GM10248 (cell line): ENCODE data around the gene CCDC91.

Experiments used
- CTCF ChIA-PET: fragments of 300-600 bp; sonication (Branson Sonifier 250); formaldehyde crosslinking; extraction: SDS; loops from one replicate; lab custom pipeline; 2021; ENCODE audit warnings: antibody characterized with exemption; lab: Yijun Ruan, JAX
- POLR2A ChIA-PET: fragments of 350-650 bp; sonication (Branson Sonifier 250); formaldehyde crosslinking; extraction: SDS; loops from one replicate; lab custom pipeline; 2020; ENCODE audit warnings: antibody characterized with exemption; lab: Yijun Ruan, JAX
- DNase-seq: peaks from one replicate; pipeline ENCODE4 v3.0.0; 2012; ENCODE audit errors: extremely low spot score
- TF ChIP-seq, protein P1 (sequence below): IDR thresholded peaks from 2 replicates; pipeline ENCODE4 v1.5.1; 2012; ENCODE audit warnings: mild to moderate bottlenecking, low read depth; ENCODE audit errors: extremely low read depth, missing control alignments, control extremely low read depth

CCDC91 gene

DNA sequence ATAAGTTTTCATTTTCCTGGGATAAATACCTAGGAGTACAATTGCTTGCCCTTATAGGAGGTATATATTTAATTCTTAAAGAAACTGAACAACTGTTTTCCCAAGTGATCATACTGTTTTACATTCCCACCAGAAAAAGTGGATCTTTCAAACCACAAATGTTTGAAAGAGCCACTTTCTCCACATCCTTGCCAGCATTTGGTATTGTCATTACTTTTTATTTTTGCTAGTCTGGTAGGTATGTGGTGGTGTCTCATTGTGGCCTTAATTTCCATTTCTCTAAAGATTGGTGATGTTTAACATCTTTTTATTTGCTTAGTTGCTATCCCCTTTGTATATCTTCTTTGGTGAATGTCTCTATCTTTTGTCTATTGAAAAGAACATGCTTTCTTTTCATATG lies 50.6 kb downstream of the CCDC91 start:
- no peak for DNase-seq
- TF ChIP-seq, protein P1, sequence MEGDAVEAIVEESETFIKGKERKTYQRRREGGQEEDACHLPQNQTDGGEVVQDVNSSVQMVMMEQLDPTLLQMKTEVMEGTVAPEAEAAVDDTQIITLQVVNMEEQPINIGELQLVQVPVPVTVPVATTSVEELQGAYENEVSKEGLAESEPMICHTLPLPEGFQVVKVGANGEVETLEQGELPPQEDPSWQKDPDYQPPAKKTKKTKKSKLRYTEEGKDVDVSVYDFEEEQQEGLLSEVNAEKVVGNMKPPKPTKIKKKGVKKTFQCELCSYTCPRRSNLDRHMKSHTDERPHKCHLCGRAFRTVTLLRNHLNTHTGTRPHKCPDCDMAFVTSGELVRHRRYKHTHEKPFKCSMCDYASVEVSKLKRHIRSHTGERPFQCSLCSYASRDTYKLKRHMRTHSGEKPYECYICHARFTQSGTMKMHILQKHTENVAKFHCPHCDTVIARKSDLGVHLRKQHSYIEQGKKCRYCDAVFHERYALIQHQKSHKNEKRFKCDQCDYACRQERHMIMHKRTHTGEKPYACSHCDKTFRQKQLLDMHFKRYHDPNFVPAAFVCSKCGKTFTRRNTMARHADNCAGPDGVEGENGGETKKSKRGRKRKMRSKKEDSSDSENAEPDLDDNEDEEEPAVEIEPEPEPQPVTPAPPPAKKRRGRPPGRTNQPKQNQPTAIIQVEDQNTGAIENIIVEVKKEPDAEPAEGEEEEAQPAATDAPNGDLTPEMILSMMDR, result no peak
- ChIA-PET CTCF (interaction anchor here (1.8 kb wide), 1 partner anchor 8 kb away, joined by 4 read pairs; no protein-coding TSS in a partner anchor), POLR2A (no interaction called here)

DNA sequence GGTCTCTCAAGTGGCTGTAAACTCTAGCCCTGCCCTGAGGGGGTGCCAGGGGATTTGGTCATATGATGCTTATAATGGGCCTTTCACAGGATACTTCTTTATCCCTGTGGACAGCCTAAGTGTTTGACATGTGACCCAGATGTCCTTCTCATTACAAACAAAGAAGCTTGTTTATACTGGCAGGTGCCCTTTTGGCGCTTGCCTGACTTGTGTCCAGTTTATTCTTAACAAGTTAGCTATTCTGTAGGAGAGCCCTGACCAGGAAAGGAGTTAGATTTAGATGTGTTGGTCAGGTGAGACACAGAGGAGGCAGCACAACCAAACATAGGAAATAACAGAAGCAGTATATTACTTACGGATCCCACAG lies 51.9 kb downstream of the CCDC91 start:
- no peak for DNase-seq
- ChIA-PET CTCF (interaction anchor here (1.1 kb wide), 1 partner anchor 13 kb away, joined by 3 read pairs; no protein-coding TSS in a partner anchor), POLR2A (no interaction called here)
- TF ChIP-seq, protein P1, result no peak

DNA sequence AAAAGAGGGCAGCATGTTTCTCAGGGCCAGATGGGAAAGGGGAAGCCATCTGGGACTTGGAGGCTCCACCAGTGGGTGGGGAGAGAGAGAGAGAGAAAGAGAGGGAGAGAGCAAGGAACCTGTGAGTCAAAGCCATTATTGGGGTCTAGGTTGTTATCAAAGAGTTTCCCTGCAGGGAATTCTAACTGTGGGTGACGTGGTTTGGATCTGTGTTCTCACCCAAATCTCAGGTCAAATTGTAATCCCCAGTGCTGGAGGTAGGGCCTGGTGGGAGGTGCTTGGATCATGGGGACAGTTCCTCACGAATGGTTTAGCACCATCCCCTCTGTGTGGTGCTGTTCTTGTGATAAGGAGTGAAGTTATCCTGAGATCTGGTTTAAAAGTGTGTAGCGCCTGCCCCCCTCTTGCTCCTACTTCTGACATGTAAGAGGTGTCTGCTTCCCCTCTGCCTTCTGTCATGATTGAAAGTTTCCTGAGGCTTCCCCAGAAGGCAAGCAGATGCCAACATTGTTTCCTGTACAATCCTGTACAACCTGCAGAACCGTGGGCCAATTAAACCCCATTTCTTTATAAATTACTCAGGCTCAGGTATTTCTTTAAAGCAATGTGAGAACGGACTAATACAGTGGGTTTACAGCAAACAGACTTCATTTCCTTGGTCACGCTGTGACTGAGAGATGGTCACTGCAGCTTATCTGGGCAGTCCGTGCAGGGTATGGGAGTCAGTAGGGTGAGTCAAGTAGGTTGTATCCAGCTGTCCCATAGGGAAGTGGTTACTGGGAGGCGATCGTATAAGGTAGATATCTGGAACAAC lies 52.4 kb downstream of the CCDC91 start:
- CTCF ChIA-PET, result interaction anchor here (1.1 kb wide), 1 partner anchor 14 kb away, joined by 3 read pairs; no protein-coding TSS in a partner anchor
- no peak for DNase-seq
- POLR2A ChIA-PET, result no interaction called here
- TF ChIP-seq, protein P1, result no peak

DNA sequence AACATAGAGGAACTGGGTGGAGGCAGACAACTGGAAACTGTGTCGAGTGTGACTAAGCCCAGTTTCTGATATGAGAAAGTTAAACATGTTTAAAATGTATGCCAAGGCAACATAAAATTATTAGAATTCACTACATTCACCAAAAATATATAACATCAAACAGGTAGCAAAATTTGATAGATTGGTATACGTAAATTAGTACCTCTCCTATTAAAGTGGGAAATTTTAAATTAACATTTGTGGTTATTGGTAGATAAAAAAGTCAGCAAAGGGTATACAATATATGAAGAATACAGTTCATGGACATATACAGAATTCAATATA lies 53.0 kb downstream of the CCDC91 start:
- CTCF ChIA-PET, result no interaction called here
- no peak for DNase-seq
- POLR2A ChIA-PET, result no interaction called here
- TF ChIP-seq, protein P1, result no peak

DNA sequence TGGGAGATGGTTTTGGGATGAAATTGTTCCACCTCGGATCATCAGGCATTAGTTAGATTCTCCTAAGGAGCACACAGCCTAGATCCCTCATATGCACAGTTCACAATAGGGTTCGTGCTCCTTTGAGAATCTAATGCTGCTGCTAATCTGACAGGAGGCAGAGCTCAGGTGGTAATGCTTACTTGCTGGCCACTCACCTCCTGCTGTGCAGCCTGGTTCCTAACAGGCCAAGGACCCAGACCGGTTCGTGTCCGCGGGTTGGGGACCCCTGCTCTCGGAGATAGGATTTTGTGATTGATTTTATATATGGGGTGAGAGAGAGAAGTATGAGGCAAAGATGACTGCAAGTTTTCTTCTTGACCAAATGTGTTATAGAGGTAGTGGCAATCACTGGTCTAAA lies 57.5 kb downstream of the CCDC91 start:
- no peak for DNase-seq
- ChIA-PET POLR2A (no interaction called here), CTCF (interaction anchor here (1.0 kb wide), 1 partner anchor 13 kb away, joined by 3 read pairs; no protein-coding TSS in a partner anchor)
- TF ChIP-seq, protein P1, result no peak

DNA sequence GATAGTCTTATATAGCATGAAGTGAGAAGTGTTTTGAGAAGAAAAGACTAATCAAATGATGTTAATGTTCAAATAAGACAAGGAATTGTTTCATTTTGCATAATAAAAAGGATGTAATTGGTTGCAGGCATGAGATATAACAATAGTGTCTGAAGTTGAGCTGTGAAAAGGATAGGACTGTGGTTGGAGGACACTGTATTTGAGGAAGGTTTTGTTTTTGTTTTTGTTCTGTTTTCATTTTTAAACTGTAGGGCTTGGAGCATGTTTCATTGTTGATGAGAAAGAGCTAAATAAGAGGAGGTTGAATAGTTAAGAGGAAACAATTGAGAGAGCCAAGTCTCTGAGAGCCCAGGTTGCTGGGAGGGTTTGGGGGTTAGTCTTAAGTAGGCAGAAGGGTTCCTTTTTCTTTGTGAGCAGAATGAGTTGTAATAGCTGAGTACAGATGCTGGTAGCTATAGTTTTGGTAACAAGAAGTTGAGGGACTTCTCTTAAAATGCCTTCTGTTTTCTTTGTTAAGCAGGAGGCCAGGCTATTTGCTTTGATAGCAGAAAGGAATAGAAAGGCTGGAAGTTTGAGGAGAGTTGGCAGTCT lies 58.4 kb downstream of the CCDC91 start:
- ChIA-PET CTCF (interaction anchor here (1.0 to 1.3 kb wide), 5 partner anchors 9 to 30 kb away, joined by 3 to 6 read pairs (median 4); no protein-coding TSS in a partner anchor), POLR2A (no interaction called here)
- TF ChIP-seq, protein P1, result no peak
- DNase-seq, result no peak
